Osteoblast (primary cell): Measurements from ENCODE around the gene PKD1L1. TPM values are rescaled to one million over a fixed set of nuclear protein-coding genes. Genes with fewer than 3 reads are reported as not detected.
"Not testable (repeated sequence)": the region's sequence is repeated elsewhere in the genome, so short reads cannot be mapped to it uniquely, and the experiment has no call there.

Experiments used
- DNase-seq: peaks from one replicate; pipeline ENCODE4 v3.0.0; 2011; ENCODE audit warnings: low spot score, mixed read lengths; ENCODE audit not compliant: insufficient read length; ENCODE audit errors: missing footprints
- H2AFZ ChIP-seq: 2 replicates; pipeline ENCODE4 v1.6.0; 2011; ENCODE audit warnings: mild to moderate bottlenecking, low read length
- H3K27ac ChIP-seq: 2 replicates; pipeline ENCODE4 v1.5.1; 2011; ENCODE audit warnings: mild to moderate bottlenecking, low read depth, low read length, moderate library complexity
- H3K27me3 ChIP-seq: 2 replicates; pipeline ENCODE4 v1.6.0; 2012; ENCODE audit warnings: mild to moderate bottlenecking, control low read depth, inconsistent platforms, low read length, moderate library complexity; ENCODE audit not compliant: insufficient read depth
- H3K36me3 ChIP-seq: 2 replicates; pipeline ENCODE4 v1.5.1; 2011; ENCODE audit warnings: mild to moderate bottlenecking, low read length, control low read depth, moderate library complexity; ENCODE audit not compliant: insufficient read depth
- H3K4me1 ChIP-seq: 2 replicates; pipeline ENCODE4 v1.5.1; 2011; ENCODE audit warnings: mild to moderate bottlenecking, low read length, control low read depth, moderate library complexity; ENCODE audit not compliant: insufficient read depth
- H3K4me2 ChIP-seq: 2 replicates; pipeline ENCODE4 v1.6.0; 2011; ENCODE audit warnings: mild to moderate bottlenecking, low read length; ENCODE audit not compliant: insufficient read depth
- H3K4me3 ChIP-seq: fragments of 200-600 bp; sonication (generic); 3 replicates; pipeline ENCODE4 v1.5.1; 2012; ENCODE audit warnings: mild to moderate bottlenecking, low read length, inconsistent platforms; ENCODE audit not compliant: insufficient read depth
- H3K79me2 ChIP-seq: 2 replicates; pipeline ENCODE4 v1.6.0; 2012; ENCODE audit warnings: mild to moderate bottlenecking, low read length, control low read depth, inconsistent platforms; ENCODE audit not compliant: insufficient read depth
- H3K9me3 ChIP-seq: 2 replicates; pipeline ENCODE4 v1.5.1; 2011; ENCODE audit warnings: low read depth, low read length, control low read depth
- H4K20me1 ChIP-seq: 2 replicates; pipeline ENCODE4 v1.6.0; 2012; ENCODE audit warnings: mild to moderate bottlenecking, low read length, control low read depth; ENCODE audit not compliant: insufficient read depth
- total RNA-seq: library from RNA; depleted of rRNA; stranded (reverse); fragments of >200 nt; gene quantifications from 2 replicates; pipeline ENCODE4 v1.2.3, GENCODE V29; 2012
- TF ChIP-seq, protein P1 (sequence below): IDR thresholded peaks from 2 replicates; pipeline ENCODE4 v1.5.1; 2011; ENCODE audit warnings: mild to moderate bottlenecking, low read depth, low read length, moderate library complexity; ENCODE audit errors: extremely low read depth

PKD1L1 gene
- total RNA-seq, 1 donor = under 0.01 TPM

DNA sequence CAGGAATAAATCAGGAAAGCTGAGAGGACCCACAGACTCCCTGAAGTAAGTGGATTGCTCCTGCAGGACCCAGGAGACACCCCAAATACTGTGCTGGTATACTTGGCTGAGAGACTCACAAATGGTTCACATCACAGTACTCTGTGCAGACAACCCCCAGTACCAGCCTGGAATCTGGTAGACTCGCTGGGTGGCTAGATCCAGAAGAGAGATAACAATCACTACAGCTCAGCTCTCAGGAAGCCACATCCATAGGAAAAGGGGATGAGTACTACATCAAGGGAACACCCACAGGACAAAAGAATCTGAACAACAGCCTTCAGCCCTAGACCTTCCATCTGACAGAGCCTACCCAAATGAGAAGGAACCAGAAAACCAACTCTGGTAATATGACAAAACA is 31.8 kb downstream of the PKD1L1 start:
- not testable (repeated sequence) for H3K9me3 ChIP-seq

DNA sequence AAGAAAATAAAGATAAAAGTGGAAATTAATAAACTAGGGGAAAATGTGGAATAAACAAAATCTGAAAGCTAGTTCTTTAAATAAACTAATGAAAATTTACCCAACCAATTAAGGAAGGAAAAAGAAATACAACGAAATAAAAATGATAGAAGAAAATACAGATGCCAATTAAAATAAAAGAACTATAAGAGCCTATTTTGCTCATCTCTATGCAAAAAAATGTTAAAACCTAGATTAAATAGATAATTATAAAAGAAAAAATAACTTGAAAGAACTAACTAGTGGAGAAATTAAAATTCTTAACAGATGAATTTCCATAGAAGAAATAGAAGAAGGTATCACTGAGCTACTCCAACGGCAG is 32.7 kb downstream of the PKD1L1 start:
- H3K4me2 ChIP-seq = no peak overlapping the region
- H3K27ac ChIP-seq = no peak overlapping the region
- TF ChIP-seq, protein P1, sequence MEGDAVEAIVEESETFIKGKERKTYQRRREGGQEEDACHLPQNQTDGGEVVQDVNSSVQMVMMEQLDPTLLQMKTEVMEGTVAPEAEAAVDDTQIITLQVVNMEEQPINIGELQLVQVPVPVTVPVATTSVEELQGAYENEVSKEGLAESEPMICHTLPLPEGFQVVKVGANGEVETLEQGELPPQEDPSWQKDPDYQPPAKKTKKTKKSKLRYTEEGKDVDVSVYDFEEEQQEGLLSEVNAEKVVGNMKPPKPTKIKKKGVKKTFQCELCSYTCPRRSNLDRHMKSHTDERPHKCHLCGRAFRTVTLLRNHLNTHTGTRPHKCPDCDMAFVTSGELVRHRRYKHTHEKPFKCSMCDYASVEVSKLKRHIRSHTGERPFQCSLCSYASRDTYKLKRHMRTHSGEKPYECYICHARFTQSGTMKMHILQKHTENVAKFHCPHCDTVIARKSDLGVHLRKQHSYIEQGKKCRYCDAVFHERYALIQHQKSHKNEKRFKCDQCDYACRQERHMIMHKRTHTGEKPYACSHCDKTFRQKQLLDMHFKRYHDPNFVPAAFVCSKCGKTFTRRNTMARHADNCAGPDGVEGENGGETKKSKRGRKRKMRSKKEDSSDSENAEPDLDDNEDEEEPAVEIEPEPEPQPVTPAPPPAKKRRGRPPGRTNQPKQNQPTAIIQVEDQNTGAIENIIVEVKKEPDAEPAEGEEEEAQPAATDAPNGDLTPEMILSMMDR = no peak

More for the DNA sequence above, 31.8 kb downstream of the PKD1L1 start:
- not testable (repeated sequence) for DNase-seq, H3K27me3 ChIP-seq, H3K4me3 ChIP-seq, H2AFZ ChIP-seq, H3K4me2 ChIP-seq, H3K79me2 ChIP-seq, H4K20me1 ChIP-seq, H3K27ac ChIP-seq, H3K36me3 ChIP-seq
- peaks cover 19% of the 10 kb centered on the region for H3K4me1 ChIP-seq

DNA sequence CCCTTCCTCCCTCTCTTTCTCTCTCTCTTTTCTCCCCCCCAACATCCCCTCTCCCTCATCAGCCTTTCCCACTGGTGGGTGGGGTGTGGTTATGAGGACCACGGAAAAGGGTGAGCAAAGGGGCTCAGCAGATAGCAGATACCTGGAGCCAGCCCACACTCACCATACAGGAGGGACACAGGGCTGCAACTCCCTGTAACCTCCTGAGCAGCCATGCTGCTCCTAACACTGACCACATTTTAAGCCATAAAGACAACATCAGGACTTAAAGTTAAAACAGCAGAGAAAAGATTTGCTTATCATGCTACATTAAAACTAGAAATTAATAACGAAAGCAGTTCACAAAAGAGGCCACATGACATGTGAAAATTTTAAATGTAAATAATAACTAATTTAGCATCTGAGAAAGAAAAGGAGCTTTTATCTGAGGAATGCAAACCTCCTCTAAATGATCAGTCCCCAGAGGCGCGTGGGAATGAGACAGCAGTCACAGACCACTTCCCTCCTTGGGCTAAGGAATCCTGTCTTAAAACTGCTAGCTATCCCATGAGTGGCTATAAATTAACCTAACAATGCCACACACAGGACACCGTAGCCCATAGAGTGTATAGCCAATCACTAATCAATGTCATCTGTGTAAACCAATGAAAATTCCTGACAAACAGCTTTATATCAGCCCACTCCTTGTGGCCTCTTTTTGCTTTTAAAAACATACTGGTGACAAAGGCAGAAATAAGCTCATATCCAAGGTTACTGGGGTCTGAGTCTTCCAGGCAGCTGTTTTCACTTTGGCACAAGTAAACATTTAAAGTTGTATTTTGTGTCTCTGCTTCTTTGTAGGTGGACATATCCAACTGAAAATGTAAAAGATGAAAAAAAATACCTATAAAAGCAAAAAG is 33.3 kb downstream of the PKD1L1 start:
- TF ChIP-seq, protein P1 = no peak
- H3K27ac ChIP-seq = no peak overlapping the region
- no peak for DNase-seq

More for the DNA sequence above, 32.7 kb downstream of the PKD1L1 start:
- H3K4me3 ChIP-seq = no peak overlapping the region
- H3K4me1 ChIP-seq = peaks cover 19% of the 10 kb centered on the region
- H4K20me1 ChIP-seq = no peaks in the 10 kb centered on the region
- H2AFZ ChIP-seq = no peak overlapping the region
- no peaks in the 10 kb centered on the region for H3K36me3 ChIP-seq
- H3K27me3 ChIP-seq = no peaks in the 10 kb centered on the region
- H3K9me3 ChIP-seq = no peaks in the 10 kb centered on the region
- no peak for DNase-seq
- no peaks in the 10 kb centered on the region for H3K79me2 ChIP-seq

DNA sequence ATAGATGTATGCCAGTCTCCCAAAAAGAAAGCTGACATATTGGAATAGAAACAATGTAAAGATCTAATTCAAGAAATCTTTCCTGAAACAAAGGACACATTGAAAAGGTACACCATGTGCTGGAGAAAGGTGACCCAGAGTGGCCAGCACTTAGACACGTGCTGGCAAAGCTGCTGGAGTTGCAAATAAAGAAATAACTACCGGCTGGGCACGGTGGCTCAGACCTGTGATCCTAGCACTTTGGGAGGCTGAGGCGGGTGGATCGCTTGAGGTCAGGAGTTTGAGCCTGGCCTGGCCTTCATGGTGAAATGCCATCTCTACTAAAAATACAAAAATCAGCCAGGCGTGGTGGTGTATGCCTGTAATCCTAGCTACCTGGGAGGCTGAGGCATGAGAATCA is 35.9 kb downstream of the PKD1L1 start:
- H3K27ac ChIP-seq = no peak overlapping the region
- no peak overlapping the region for H2AFZ ChIP-seq
- no peak for DNase-seq
- no peaks in the 10 kb centered on the region for H3K27me3 ChIP-seq
- H3K4me3 ChIP-seq = no peak overlapping the region
- peaks cover 19% of the 10 kb centered on the region for H3K4me1 ChIP-seq
- no peaks in the 10 kb centered on the region for H4K20me1 ChIP-seq
- TF ChIP-seq, protein P1 = no peak
- H3K4me2 ChIP-seq = no peak overlapping the region
- H3K9me3 ChIP-seq = no peaks in the 10 kb centered on the region
- no peaks in the 10 kb centered on the region for H3K36me3 ChIP-seq
- no peaks in the 10 kb centered on the region for H3K79me2 ChIP-seq

More for the DNA sequence above, 33.3 kb downstream of the PKD1L1 start:
- Histone ChIP-seq H3K79me2 (no peaks in the 10 kb centered on the region), H2AFZ (peak overlapping the region; percentile 20), H3K4me3 (no peak overlapping the region), H3K27me3 (no peaks in the 10 kb centered on the region), H3K9me3 (no peaks in the 10 kb centered on the region), H3K4me2 (peak overlapping the region; percentile 49), H3K36me3 (no peaks in the 10 kb centered on the region), H3K4me1 (peaks cover 19% of the 10 kb centered on the region), H4K20me1 (no peaks in the 10 kb centered on the region)
